H1 (cell line): ENCODE results near the gene RPS17. TPM values are rescaled to one million over a fixed set of nuclear protein-coding genes. Genes with fewer than 3 reads are reported as not detected.

ENCODE experiments used
- RNF2 ChIP-seq: fragments of 200-900, 300-1000 bp; sonication (generic); IDR thresholded peaks from 2 replicates; pipeline ENCODE4 v1.7.1; 2016; ENCODE audit warnings: borderline replicate concordance, low read depth, mild to moderate bottlenecking, antibody characterized with exemption, low read length; ENCODE audit not compliant: poor library complexity, severe bottlenecking; ENCODE audit errors: missing control alignments
- polyA plus RNA-seq, 7 experiments: library from polyadenylated mRNA; depleted of rRNA in 3 of 7; stranded (reverse) in 5 of 7; unstranded in 2 of 7; fragments of >200 nt in 5 of 7; fragments of 200-250 nt in 2 of 7; gene quantifications; 1 replicate in 5 of 7; 2 replicates in 1 of 7; 4 replicates in 1 of 7; pipeline versions ENCODE4 v1.2.1 to v1.2.3, GENCODE V29; 2011 to 2013; ENCODE audit warnings: missing spikeins in 2 of 7, mixed read lengths in 2 of 7
- total RNA-seq: library from RNA; stranded (reverse); fragmentation: NEBNext Ultra II Directional; extraction: Animal tissue kit (Norgen Biotek cat#: 25700); gene quantifications from 2 replicates; pipeline ENCODE4 v1.2.1, GENCODE V29; 2021

The RPS17 gene
- total and polyA plus RNA-seq, 2 of the 8 experiments (the other 6 are each of a cell fraction or from before 2014, with no cell fraction given) = 2,416 to 5,590 TPM

- no peak for TF ChIP-seq RNF2
These were observed 28.7 kb upstream of the RPS17 start (continued) for GRCh38 chr15:82568986-82569385.
